Gastroesophageal sphincter (tissue), 4 donors: ENCODE results near the gene FAM193A. TPM values are rescaled to one million over a fixed set of nuclear protein-coding genes. Genes with fewer than 3 reads are reported as not detected.

Source experiments
- ATAC-seq: fragments of 150-250 bp; one replicate; pipeline ENCODE4 v1.9.1; 2016; ENCODE audit warnings: mild to moderate bottlenecking, moderate library complexity
- H3K27ac ChIP-seq, 4 donors: fragments of 200-600 bp; sonication (generic) in 3 of 4; 1 replicate in 3 of 4; 2 replicates in 1 of 4; pipeline ENCODE4 v1.5.1; 2016 to 2019
- H3K27me3 ChIP-seq: fragments of 200-600 bp; sonication (generic); one replicate; pipeline ENCODE4 v1.5.1; 2019
- H3K36me3 ChIP-seq, 2 donors: fragments of 200-600 bp; sonication (generic); one replicate each; pipeline ENCODE4 v1.5.1; 2019; ENCODE audit warnings: control low read depth in 1 of 2
- H3K4me1 ChIP-seq, 3 donors: fragments of 200-600 bp; sonication (generic); 1 replicate in 2 of 3; 2 replicates in 1 of 3; pipeline ENCODE4 v1.5.1; 2016 to 2019; ENCODE audit warnings: control low read depth in 2 of 3
- H3K4me3 ChIP-seq, 2 donors: fragments of 200-600 bp; sonication (generic); one replicate each; pipeline ENCODE4 v1.5.1; 2019; ENCODE audit warnings: mild to moderate bottlenecking in 1 of 2, moderate library complexity in 1 of 2
- H3K9me3 ChIP-seq, 3 donors: fragments of 200-600 bp; sonication (generic); one replicate each; pipeline ENCODE4 v1.5.1; 2017 to 2019; ENCODE audit warnings: control low read depth in 2 of 3
- EP300 ChIP-seq: sonication (generic); formaldehyde crosslinking; IDR thresholded peaks from one replicate; pipeline ENCODE4 v1.6.1; 2017; ENCODE audit warnings: antibody characterized with exemption, mild to moderate bottlenecking
- POLR2A ChIP-seq, 2 donors: fragments of 450-650 bp; IDR thresholded peaks; one replicate each; pipeline ENCODE4 v1.6.1; 2017; ENCODE audit warnings: antibody characterized with exemption in 2 of 2, mild to moderate bottlenecking in 2 of 2, moderate library complexity in 1 of 2
- POLR2AphosphoS5 ChIP-seq: sonication (generic); formaldehyde crosslinking; IDR thresholded peaks from one replicate; pipeline ENCODE4 v1.6.1; 2017; ENCODE audit warnings: antibody characterized with exemption
- WGBS, 2 donors: methylation state at CpG; one replicate each; pipeline ENCODE4 v1.1.5; 2018; ENCODE audit warnings: low coverage in 1 of 2; 5-methylcytosine and 5-hydroxymethylcytosine counted together
- total RNA-seq, 4 donors: library from RNA; depleted of rRNA; stranded (reverse); fragments of >200 nt; gene quantifications; one replicate each; pipeline ENCODE4 v1.1.0, GENCODE V29; 2016
- TF ChIP-seq, protein P1 (sequence below), 4 experiments: fragments of 200-600 bp in 2 of 4; fragments of 450-650 bp in 2 of 4; sonication (generic) in 1 of 4; IDR thresholded peaks; one replicate each; pipeline ENCODE4 v1.5.1; 2017 to 2019; ENCODE audit warnings: antibody characterized with exemption in 4 of 4, mild to moderate bottlenecking in 2 of 4, moderate library complexity in 2 of 4

The FAM193A gene
- total RNA-seq, 4 donors from 2014 or later = 24.5 to 35.6 (median 30.2) TPM

DNA sequence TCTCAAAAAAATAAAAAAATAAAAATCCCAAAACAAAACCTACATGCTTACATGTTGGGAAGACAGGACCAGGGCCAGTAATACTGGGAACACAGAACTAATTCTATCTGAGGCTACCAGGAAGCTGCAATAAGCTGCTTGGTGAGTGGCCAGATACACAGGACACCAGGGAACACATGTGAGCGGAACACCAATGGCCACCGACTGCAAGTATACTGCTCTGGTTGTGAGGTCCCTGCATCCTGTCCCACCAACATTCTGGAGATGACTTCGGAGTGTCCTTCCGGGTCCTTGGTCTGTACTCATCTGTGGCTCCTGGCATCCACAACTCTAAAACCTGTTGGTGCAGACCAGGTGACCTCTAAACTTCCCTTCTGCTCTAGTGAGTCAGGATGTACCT lies 217.0 kb downstream of the FAM193A start:
- Histone ChIP-seq H3K36me3 (peaks cover 0 to 11% of the 10 kb centered on the region in 2 donors), H3K4me1 (peaks cover 0 to 64% (median 14%) of the 10 kb centered on the region in 3 donors), H3K9me3 (no peaks in the 10 kb centered on the region), H3K4me3 (no peak overlapping the region), H3K27me3 (no peaks in the 10 kb centered on the region), H3K27ac (peak overlapping the region in 1 of 4 donors; percentile 31)
- 68 to 79% methylated on average over 4 of the region's 4 CpGs for WGBS, 2 donors
- no peak for TF ChIP-seq EP300
- TF ChIP-seq, protein P1, sequence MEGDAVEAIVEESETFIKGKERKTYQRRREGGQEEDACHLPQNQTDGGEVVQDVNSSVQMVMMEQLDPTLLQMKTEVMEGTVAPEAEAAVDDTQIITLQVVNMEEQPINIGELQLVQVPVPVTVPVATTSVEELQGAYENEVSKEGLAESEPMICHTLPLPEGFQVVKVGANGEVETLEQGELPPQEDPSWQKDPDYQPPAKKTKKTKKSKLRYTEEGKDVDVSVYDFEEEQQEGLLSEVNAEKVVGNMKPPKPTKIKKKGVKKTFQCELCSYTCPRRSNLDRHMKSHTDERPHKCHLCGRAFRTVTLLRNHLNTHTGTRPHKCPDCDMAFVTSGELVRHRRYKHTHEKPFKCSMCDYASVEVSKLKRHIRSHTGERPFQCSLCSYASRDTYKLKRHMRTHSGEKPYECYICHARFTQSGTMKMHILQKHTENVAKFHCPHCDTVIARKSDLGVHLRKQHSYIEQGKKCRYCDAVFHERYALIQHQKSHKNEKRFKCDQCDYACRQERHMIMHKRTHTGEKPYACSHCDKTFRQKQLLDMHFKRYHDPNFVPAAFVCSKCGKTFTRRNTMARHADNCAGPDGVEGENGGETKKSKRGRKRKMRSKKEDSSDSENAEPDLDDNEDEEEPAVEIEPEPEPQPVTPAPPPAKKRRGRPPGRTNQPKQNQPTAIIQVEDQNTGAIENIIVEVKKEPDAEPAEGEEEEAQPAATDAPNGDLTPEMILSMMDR (IDR thresholded peaks at IDR 0.05) = no peak
- TF ChIP-seq POLR2A (IDR thresholded peaks at IDR 0.05) = no peak
- TF ChIP-seq POLR2AphosphoS5 = no peak
- ATAC-seq = no peak

GRCh38 chr4:2754848-2755819 lies 218.7 kb downstream of the FAM193A start:
- H3K4me3 ChIP-seq = peak overlapping the region; percentile 82 to 91
- peaks cover 0 to 11% of the 10 kb centered on the region in 2 donors for H3K36me3 ChIP-seq
- 57 to 70% methylated on average over 5 to 15 of the region's 23 CpGs for WGBS, 2 donors
- no peaks in the 10 kb centered on the region for H3K9me3 ChIP-seq
- peak overlapping the region in 3 of 4 donors; percentile 85 to 88 (median 86) for H3K27ac ChIP-seq
- peaks cover 0 to 62% (median 14%) of the 10 kb centered on the region in 3 donors for H3K4me1 ChIP-seq
- no peak for ATAC-seq
- no peaks in the 10 kb centered on the region for H3K27me3 ChIP-seq
- TF ChIP-seq POLR2A (IDR thresholded peaks at IDR 0.05) (no peak), EP300 (no peak), POLR2AphosphoS5 (no peak)
- TF ChIP-seq, protein P1 (IDR thresholded peaks at IDR 0.05) = no peak

DNA sequence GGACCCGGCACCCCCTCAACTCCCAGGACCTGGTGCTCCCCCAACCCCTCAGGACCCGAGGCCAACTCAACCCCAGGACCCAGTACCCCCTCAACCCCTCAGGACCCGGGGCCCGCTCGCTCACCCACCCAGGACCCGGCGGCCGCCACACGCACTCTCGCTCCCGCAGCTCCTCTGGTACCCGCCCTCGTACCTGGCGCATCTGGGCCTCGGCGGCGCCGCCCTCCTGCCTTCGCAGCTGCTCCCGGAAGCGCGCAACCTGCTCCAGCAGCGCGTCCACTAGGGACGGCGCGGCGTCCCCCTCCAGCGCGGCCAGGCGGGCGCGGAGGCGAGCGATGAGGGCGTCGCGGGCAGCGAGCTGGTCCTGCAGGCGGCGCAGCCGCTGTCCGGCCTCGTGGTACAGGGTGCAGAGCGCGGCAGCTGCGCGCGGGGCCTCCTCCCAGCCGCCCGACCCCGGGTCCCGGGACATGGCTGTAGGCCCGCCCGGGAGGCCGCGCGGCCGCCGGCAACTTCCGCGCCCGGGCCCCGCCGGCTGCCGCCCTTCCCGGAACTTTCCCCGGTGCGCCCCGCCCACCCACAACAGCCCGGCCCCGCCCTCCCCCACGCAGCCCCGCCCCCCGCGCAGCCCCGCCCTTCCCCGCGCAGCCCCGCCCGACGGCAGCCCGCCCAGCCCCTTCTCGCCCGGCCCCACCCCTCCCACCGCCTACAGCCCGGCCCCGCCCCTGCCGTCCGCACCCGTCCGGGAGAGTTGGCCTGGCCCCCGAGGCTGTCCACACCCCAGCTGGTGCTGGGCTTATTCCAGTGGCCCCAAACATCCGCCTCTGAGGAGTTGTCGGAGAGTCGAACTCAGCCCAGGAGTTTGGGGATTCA lies 219.6 kb downstream of the FAM193A start, which contains the start of gene TNIP2:
TSS of gene TNIP2 (minus strand) at position 516 of the 870 bp plus-strand sequence. CDS start at position 469, 47 bp downstream.
- no peaks in the 10 kb centered on the region for H3K9me3 ChIP-seq
- H3K36me3 ChIP-seq = peaks cover 0 to 11% of the 10 kb centered on the region in 2 donors
- peaks cover 0 to 53% (median 10%) of the 10 kb centered on the region in 3 donors for H3K4me1 ChIP-seq
- H3K27me3 ChIP-seq = no peaks in the 10 kb centered on the region
- peak; percentile 93 for ATAC-seq
- peak within 1 kb of the TSS; percentile 82 to 91 for H3K4me3 ChIP-seq
- TF ChIP-seq EP300 (no peak), POLR2A (IDR thresholded peaks at IDR 0.05) (peak; percentile 72 to 84), POLR2AphosphoS5 (peak; percentile 12)
- TF ChIP-seq, protein P1 (IDR thresholded peaks at IDR 0.05) = peak in 3 of 4 experiments; percentile 46 to 76 (median 62)
- H3K27ac ChIP-seq = peak within 1 kb of the TSS; percentile 40 to 88 (median 86)
- no CpG with 5 or more reads among the region's 96 CpGs for WGBS, 2 donors

- WGBS, 2 donors = 66 to 70% methylated on average over 12 to 18 of the region's 25 CpGs
- Histone ChIP-seq H3K27ac (peak overlapping the region in 3 of 4 donors; percentile 85 to 88 (median 86)), H3K4me1 (peaks cover 0 to 45% (median 4%) of the 10 kb centered on the region in 3 donors), H3K36me3 (peaks cover 0 to 11% of the 10 kb centered on the region in 2 donors), H3K27me3 (no peaks in the 10 kb centered on the region), H3K9me3 (no peaks in the 10 kb centered on the region), H3K4me3 (peak overlapping the region; percentile 15 to 91)
- no peak for TF ChIP-seq POLR2A (IDR thresholded peaks at IDR 0.05)
- no peak for TF ChIP-seq POLR2AphosphoS5
- no peak for TF ChIP-seq EP300
- TF ChIP-seq, protein P1 (IDR thresholded peaks at IDR 0.05) = no peak
- no peak for ATAC-seq
Measured at GRCh38 chr4:2756691-2757350, 220.4 kb downstream of the FAM193A start.
